Keratinocyte (primary cell): Measurements from ENCODE around the gene TIMM29. TPM values are rescaled to one million over a fixed set of nuclear protein-coding genes. Genes with fewer than 3 reads are reported as not detected.

Experiments
- DNase-seq: peaks from one replicate; pipeline ENCODE4 v3.0.0-alpha.2; 2011; ENCODE audit warnings: low read depth, missing footprints, low spot score
- FAIRE-seq: peaks from 2 replicates; lab custom pipeline; 2011; peaks lifted over from hg19 to GRCh38; lab: Jason Lieb, UNC
- H2AFZ ChIP-seq: 2 replicates; pipeline ENCODE4 v1.6.0; 2012; ENCODE audit warnings: low read length, control low read depth, inconsistent platforms; ENCODE audit not compliant: control insufficient read depth
- H3K27ac ChIP-seq: 2 replicates; pipeline ENCODE4 v1.5.1; 2011; ENCODE audit warnings: low read length; ENCODE audit not compliant: control insufficient read depth, insufficient read depth
- H3K27me3 ChIP-seq: 3 replicates; pipeline ENCODE4 v1.6.0; 2011; ENCODE audit warnings: low read length; ENCODE audit not compliant: control insufficient read depth, insufficient read depth; ENCODE audit errors: extremely low read depth
- H3K36me3 ChIP-seq, 2 experiments: 2 replicates in 1 of 2; 3 replicates in 1 of 2; pipeline ENCODE4 v1.5.1; 2011; ENCODE audit warnings: low read length in 2 of 2, mild to moderate bottlenecking in 1 of 2; ENCODE audit not compliant: control insufficient read depth in 2 of 2, insufficient read depth in 2 of 2; ENCODE audit errors: extremely low read depth in 1 of 2
- H3K4me1 ChIP-seq: 3 replicates; pipeline ENCODE4 v1.5.1; 2011; ENCODE audit warnings: low read length; ENCODE audit not compliant: control insufficient read depth, insufficient read depth; ENCODE audit errors: extremely low read depth
- H3K4me2 ChIP-seq: 3 replicates; pipeline ENCODE4 v1.6.0; 2011; ENCODE audit warnings: low read depth, low read length; ENCODE audit not compliant: control insufficient read depth, insufficient read depth; ENCODE audit errors: extremely low read depth
- H3K4me3 ChIP-seq, 3 experiments: fragments of 200-600 bp in 1 of 3; sonication (generic) in 1 of 3; 2 replicates in 2 of 3; 3 replicates in 1 of 3; pipeline ENCODE4 v1.5.1; 2011 to 2016; ENCODE audit warnings: low read length in 3 of 3, mild to moderate bottlenecking in 3 of 3, control low read depth in 2 of 3, inconsistent platforms in 1 of 3, low read depth in 1 of 3, mixed read lengths in 1 of 3, mixed run types in 1 of 3, moderate library complexity in 1 of 3; ENCODE audit not compliant: control insufficient read depth in 2 of 3, insufficient read depth in 2 of 3; ENCODE audit errors: extremely low read depth in 1 of 3
- H3K79me2 ChIP-seq: 2 replicates; pipeline ENCODE4 v1.6.0; 2012; ENCODE audit warnings: low read length; ENCODE audit not compliant: control insufficient read depth, insufficient read depth
- H3K9ac ChIP-seq: 3 replicates; pipeline ENCODE4 v1.6.0; 2011; ENCODE audit warnings: low read length; ENCODE audit not compliant: control insufficient read depth, insufficient read depth; ENCODE audit errors: extremely low read depth
- H3K9me1 ChIP-seq: 3 replicates; pipeline ENCODE4 v1.6.0; 2011; ENCODE audit warnings: low read length; ENCODE audit not compliant: control insufficient read depth, insufficient read depth; ENCODE audit errors: extremely low read depth
- H3K9me3 ChIP-seq: 2 replicates; pipeline ENCODE4 v1.5.1; 2012; ENCODE audit warnings: low read depth, low read length; ENCODE audit not compliant: control insufficient read depth
- H4K20me1 ChIP-seq: 3 replicates; pipeline ENCODE4 v1.6.0; 2011; ENCODE audit warnings: low read length; ENCODE audit not compliant: control insufficient read depth, insufficient read depth; ENCODE audit errors: extremely low read depth
- EZH2 ChIP-seq: IDR thresholded peaks from one replicate; pipeline ENCODE4 v1.6.1; 2012; ENCODE audit warnings: inconsistent platforms, mild to moderate bottlenecking, low read length, moderate library complexity
- dilution Hi-C: fragments of 300-500 bp; cut with MboI; formaldehyde crosslinking; loops from one replicate; pipeline ENCODE4 v1.7.0; 2020; ENCODE audit warnings: low sequenced_read_pairs; ENCODE audit not compliant: extremely low pct_ligation_motif_present
- polyA minus RNA-seq, 3 experiments: library from RNA; depleted of rRNA, polyadenylated mRNA; stranded (reverse); fragments of >200 nt; gene quantifications; 1 replicate in 1 of 3; 2 replicates in 1 of 3; 3 replicates in 1 of 3; pipeline ENCODE4 v1.2.3, GENCODE V29; 2011
- polyA plus RNA-seq, 5 experiments: library from polyadenylated mRNA; depleted of rRNA in 3 of 5; stranded (reverse) in 3 of 5; stranded (forward) in 1 of 5; unstranded in 1 of 5; fragments of >200 nt; gene quantifications; 1 replicate in 1 of 5; 2 replicates in 3 of 5; 3 replicates in 1 of 5; pipeline versions ENCODE4 v1.2.1 to v1.2.3, GENCODE V29; 2011 to 2012; ENCODE audit warnings: missing spikeins in 2 of 5, low read depth in 1 of 5, low replicate concordance in 1 of 5
- TF ChIP-seq, protein P1 (sequence below), 3 experiments: IDR thresholded peaks in 1 of 3; conservative IDR thresholded peaks in 1 of 3; optimal IDR thresholded peaks in 1 of 3; 2 replicates in 2 of 3; 3 replicates in 1 of 3; pipeline versions ENCODE3 to v1.5.1; 2011; ENCODE audit warnings: low read length in 3 of 3, mild to moderate bottlenecking in 3 of 3, moderate library complexity in 2 of 3, control low read depth in 1 of 3, inconsistent platforms in 1 of 3; ENCODE audit not compliant: insufficient read depth in 2 of 3; ENCODE audit errors: extremely low read depth in 1 of 3

The TIMM29 gene
- 6.1 to 10.3 TPM (median 8.4 TPM) in 3 replicates for polyA plus RNA-seq
- 6.9 TPM for polyA plus RNA-seq (2011; ENCODE audit: low read depth)
- polyA plus RNA-seq (2011; cell fraction: cytosol; rRNA removed) = 6.8 and 7.6 TPM in 2 replicates
- polyA plus RNA-seq (2011; cell fraction: nucleus; rRNA removed) = 7.0 and 8.8 TPM in 2 replicates
- 12.4 and 14.4 TPM in 2 replicates for polyA plus RNA-seq (2012; ENCODE audit: low replicate concordance)
- 2.3 to 5.0 TPM (median 3.9 TPM) in 3 replicates for polyA minus RNA-seq
- polyA minus RNA-seq (2011; cell fraction: cytosol; rRNA and poly(A)+ RNA removed) = 8.8 TPM
- polyA minus RNA-seq (2011; cell fraction: nucleus; rRNA and poly(A)+ RNA removed) = 6.5 and 7.4 TPM in 2 replicates

DNA sequence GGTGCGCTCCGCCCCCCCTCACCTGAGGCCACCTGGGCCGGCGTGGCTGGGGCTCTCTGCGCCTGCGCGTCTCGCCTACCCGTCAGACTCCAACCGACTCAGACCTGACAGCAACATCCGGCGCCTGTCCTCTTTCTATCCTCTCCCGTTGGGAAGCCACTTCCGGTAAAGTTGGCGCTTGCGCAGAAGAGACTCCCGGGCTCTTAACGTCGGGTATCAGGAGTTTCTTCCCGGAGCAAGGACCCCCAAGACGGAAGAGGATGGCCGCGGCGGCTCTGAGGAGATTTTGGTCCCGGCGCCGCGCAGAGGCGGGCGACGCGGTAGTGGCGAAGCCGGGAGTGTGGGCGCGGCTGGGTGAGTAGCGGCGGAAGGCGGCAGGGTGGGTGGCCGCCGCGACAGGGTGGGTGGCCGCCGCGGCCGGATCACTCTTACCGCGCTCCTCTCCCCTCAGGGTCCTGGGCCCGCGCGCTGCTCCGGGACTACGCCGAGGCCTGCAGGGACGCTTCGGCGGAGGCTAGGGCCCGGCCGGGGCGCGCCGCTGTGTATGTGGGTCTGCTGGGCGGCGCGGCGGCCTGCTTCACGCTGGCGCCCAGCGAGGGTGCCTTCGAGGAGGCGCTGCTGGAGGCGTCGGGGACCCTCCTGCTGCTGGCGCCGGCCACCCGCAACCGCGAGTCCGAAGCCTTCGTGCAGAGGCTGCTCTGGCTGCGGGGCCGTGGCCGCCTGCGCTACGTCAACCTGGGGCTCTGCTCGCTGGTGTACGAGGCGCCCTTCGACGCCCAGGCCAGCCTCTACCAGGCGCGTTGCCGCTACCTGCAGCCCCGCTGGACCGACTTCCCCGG lies at the start of gene TIMM29, which contains the start of gene YIPF2:
Gene TIMM29, plus strand, starts transcription at position 249 of the 839 bp plus-strand sequence. Its CDS starts 12 bp downstream, at position 261.
Gene YIPF2, minus strand, starts transcription at position 77 of the 839 bp plus-strand sequence. CDS start 229 bp downstream, outside the sequence.
- H3K4me2 ChIP-seq = peak within 1 kb of the TSS; percentile 98
- H3K9me1 ChIP-seq = no peaks in the 10 kb centered on the region
- FAIRE-seq (peak; percentile 51), DNase-seq (peak; percentile 96)
- no peaks in the 10 kb centered on the region for H3K9me3 ChIP-seq
- peak within 1 kb of the TSS; percentile 68 for H2AFZ ChIP-seq
- H3K4me1 ChIP-seq = peaks cover 17% of the 10 kb centered on the region
- H4K20me1 ChIP-seq = peaks cover 5% of the 10 kb centered on the region
- dilution Hi-C loops = no loop called here
- H3K36me3 ChIP-seq = peaks cover 12 to 14% of the 10 kb centered on the region in 2 experiments
- H3K4me3 ChIP-seq = peak within 1 kb of the TSS; percentile 92 to 97 (median 94)
- no peak for TF ChIP-seq EZH2
- TF ChIP-seq, protein P1, sequence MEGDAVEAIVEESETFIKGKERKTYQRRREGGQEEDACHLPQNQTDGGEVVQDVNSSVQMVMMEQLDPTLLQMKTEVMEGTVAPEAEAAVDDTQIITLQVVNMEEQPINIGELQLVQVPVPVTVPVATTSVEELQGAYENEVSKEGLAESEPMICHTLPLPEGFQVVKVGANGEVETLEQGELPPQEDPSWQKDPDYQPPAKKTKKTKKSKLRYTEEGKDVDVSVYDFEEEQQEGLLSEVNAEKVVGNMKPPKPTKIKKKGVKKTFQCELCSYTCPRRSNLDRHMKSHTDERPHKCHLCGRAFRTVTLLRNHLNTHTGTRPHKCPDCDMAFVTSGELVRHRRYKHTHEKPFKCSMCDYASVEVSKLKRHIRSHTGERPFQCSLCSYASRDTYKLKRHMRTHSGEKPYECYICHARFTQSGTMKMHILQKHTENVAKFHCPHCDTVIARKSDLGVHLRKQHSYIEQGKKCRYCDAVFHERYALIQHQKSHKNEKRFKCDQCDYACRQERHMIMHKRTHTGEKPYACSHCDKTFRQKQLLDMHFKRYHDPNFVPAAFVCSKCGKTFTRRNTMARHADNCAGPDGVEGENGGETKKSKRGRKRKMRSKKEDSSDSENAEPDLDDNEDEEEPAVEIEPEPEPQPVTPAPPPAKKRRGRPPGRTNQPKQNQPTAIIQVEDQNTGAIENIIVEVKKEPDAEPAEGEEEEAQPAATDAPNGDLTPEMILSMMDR (optimal IDR thresholded peaks at IDR 0.05 in 1 of 3, IDR thresholded peaks at IDR 0.05 in 1 of 3, conservative IDR thresholded peaks at IDR 0.05 in 1 of 3; ENCODE audit: extremely low read depth in 1 of 3, insufficient read depth in 2 of 3, low read length in 3 of 3) = no peak
- H3K9ac ChIP-seq = peak within 1 kb of the TSS; percentile 86
- peaks cover 43% of the 10 kb centered on the region for H3K79me2 ChIP-seq
- H3K27ac ChIP-seq = peak within 1 kb of the TSS; percentile 58
- no peaks in the 10 kb centered on the region for H3K27me3 ChIP-seq

DNA sequence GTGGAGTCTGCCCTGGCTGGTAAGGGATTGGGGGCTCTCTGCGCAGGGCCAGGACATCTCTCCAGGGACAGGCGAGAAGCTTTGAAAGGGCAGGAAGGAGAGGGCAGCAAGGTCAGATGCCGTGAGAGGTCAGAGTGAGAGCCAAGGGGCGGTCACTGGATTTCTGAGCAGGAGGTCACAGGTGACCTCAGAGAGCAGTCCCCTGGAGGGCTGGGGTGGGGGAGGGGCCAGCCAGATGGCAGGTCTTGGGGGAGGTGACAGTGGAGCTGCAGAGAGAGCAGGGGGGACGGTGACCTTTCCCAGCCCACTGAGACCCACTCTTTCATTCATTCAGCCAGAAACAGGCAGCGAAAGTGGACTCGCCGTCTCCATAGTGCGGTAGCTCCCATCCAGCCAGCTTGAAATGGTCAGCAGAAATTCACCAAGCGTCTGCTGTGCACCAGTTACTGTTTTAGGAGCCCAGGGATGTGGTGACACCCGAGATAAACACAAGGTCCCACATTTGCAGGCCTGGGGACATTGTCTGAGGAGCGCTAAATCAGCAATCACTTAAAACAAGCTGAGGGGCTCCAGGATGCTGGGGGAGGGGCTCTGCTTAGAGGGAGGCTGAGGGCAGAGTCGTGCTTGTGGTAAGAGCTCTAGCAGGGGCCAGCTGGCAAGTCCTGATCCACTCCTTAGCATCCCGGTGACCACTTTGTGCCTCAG lies 47.1 kb upstream of the TIMM29 start:
- Histone ChIP-seq H3K4me2 (no peak overlapping the region), H4K20me1 (peaks cover 10% of the 10 kb centered on the region), H3K9me1 (no peaks in the 10 kb centered on the region), H2AFZ (no peak overlapping the region), H3K79me2 (peaks cover 71% of the 10 kb centered on the region), H3K9me3 (no peaks in the 10 kb centered on the region), H3K4me1 (peaks cover 5% of the 10 kb centered on the region), H3K4me3 (no peak overlapping the region), H3K9ac (no peak overlapping the region), H3K36me3 (peaks cover 13 to 14% of the 10 kb centered on the region in 2 experiments), H3K27me3 (no peaks in the 10 kb centered on the region), H3K27ac (no peak overlapping the region)
- DNase-seq = no peak
- TF ChIP-seq, protein P1 (optimal IDR thresholded peaks at IDR 0.05 in 1 of 3, IDR thresholded peaks at IDR 0.05 in 1 of 3, conservative IDR thresholded peaks at IDR 0.05 in 1 of 3; ENCODE audit: extremely low read depth in 1 of 3, insufficient read depth in 2 of 3, low read length in 3 of 3) = no peak
- no peak for TF ChIP-seq EZH2
- FAIRE-seq = no peak
- dilution Hi-C loops = no loop called here
